ENCODE results near the gene MSI2. TPM values are rescaled to one million over a fixed set of nuclear protein-coding genes. Genes with fewer than 3 reads are reported as not detected.

Gene MSI2
- total RNA-seq, 1 donor from 2014 or later, result 30.4 TPM

- peak; percentile 54 for ATAC-seq
Observed at GRCh38 chr17:57349541-57350247, 93.4 kb downstream of the MSI2 start.

- no peak for ATAC-seq
Observed at GRCh38 chr17:57350266-57350665, 93.9 kb downstream of the MSI2 start.

- no peak for ATAC-seq
Observed at GRCh38 chr17:57352665-57353175, 96.4 kb downstream of the MSI2 start.

GRCh38 chr17:57354673-57355072, 98.3 kb downstream of the MSI2 start:
- ATAC-seq, result no peak

- no peak for ATAC-seq
Observed at GRCh38 chr17:57355090-57355859, 99.0 kb downstream of the MSI2 start.

- no peak for ATAC-seq
Observed at GRCh38 chr17:57356153-57356718, 99.9 kb downstream of the MSI2 start.

GRCh38 chr17:57356719-57357391, 100.5 kb downstream of the MSI2 start:
- ATAC-seq, result no peak

GRCh38 chr17:57357392-57357784, 101.1 kb downstream of the MSI2 start:
- peak; percentile 91 for ATAC-seq

- ATAC-seq, result peak; percentile 87
Observed at GRCh38 chr17:57357830-57358430, 101.6 kb downstream of the MSI2 start.

- ATAC-seq, result no peak
Observed at GRCh38 chr17:57360266-57360665, 103.9 kb downstream of the MSI2 start.

GRCh38 chr17:57362797-57363556, 106.7 kb downstream of the MSI2 start:
- ATAC-seq, result no peak

- ATAC-seq, result no peak
Observed at GRCh38 chr17:57363580-57363979, 107.3 kb downstream of the MSI2 start.

GRCh38 chr17:57363998-57364643, 107.8 kb downstream of the MSI2 start:
- no peak for ATAC-seq

GRCh38 chr17:57365420-57365819, 109.1 kb downstream of the MSI2 start:
- no peak for ATAC-seq

- no peak for ATAC-seq
Observed at GRCh38 chr17:57366177-57366557, 109.8 kb downstream of the MSI2 start.

GRCh38 chr17:57366558-57367351, 110.4 kb downstream of the MSI2 start:
- ATAC-seq, result no peak

GRCh38 chr17:57368637-57369336, 112.5 kb downstream of the MSI2 start:
- no peak for ATAC-seq

- no peak for ATAC-seq
Observed at GRCh38 chr17:57369509-57369945, 113.2 kb downstream of the MSI2 start.

- peak; percentile 67 for ATAC-seq
Observed at GRCh38 chr17:57370037-57370581, 113.8 kb downstream of the MSI2 start.
